WI38 (cell line): ENCODE data around the gene TMED9.

Experiments
- H3K4me3 ChIP-seq: 2 replicates; pipeline ENCODE4 v1.5.1; 2011; ENCODE audit warnings: low read depth, mild to moderate bottlenecking, control low read depth, low read length
- CTCF ChIP-seq: IDR thresholded peaks from 2 replicates; pipeline ENCODE4 v1.5.1; 2012; ENCODE audit warnings: low read depth, mild to moderate bottlenecking, control low read depth, low read length

TMED9 gene

GRCh38 chr5:177588413-177588909 lies 3.5 kb upstream of the TMED9 start:
- no peak for TF ChIP-seq CTCF
- H3K4me3 ChIP-seq, result no peak overlapping the region

GRCh38 chr5:177590406-177590805 lies 1.6 kb upstream of the TMED9 start:
- no peak overlapping the region for H3K4me3 ChIP-seq
- no peak for TF ChIP-seq CTCF

- TF ChIP-seq CTCF, result no peak
- H3K4me3 ChIP-seq, result peak overlapping the region; percentile 94
These were observed 353 bp upstream of the TMED9 start for GRCh38 chr5:177591690-177592009.

- no peak for TF ChIP-seq CTCF
- H3K4me3 ChIP-seq, result peak overlapping the region; percentile 94
These were observed 902 bp downstream of the TMED9 start for GRCh38 chr5:177592905-177593304.

- H3K4me3 ChIP-seq, result peak overlapping the region; percentile 94
- no peak for TF ChIP-seq CTCF
These were observed 1.5 kb downstream of the TMED9 start for GRCh38 chr5:177593511-177593910.

GRCh38 chr5:177594071-177594470 lies 2.1 kb downstream of the TMED9 start:
- no peak for TF ChIP-seq CTCF
- no peak overlapping the region for H3K4me3 ChIP-seq

GRCh38 chr5:177595026-177595585 lies 3.1 kb downstream of the TMED9 start:
- H3K4me3 ChIP-seq, result no peak overlapping the region
- no peak for TF ChIP-seq CTCF
